ENCODE data around the gene ZDHHC14.

The ZDHHC14 gene

DNA sequence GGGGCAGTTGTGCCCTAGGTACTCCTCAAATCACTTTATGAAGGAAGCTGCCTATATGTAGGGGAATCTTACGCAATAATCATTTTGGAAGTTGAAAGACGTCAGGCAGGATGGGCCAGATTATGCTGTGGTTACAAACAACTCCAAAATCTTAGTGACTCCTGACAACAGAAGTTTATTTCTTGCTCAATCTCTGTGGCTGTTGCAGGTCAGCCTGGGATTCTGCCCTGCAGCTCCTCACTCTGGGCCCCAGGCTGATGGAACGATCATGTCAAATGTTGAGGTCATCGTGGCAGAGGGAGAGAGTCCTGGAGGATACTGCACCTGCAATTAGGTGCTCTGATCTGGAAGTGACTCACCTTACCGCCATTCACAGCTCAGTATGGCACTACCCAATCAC, 88.4 kb downstream of the ZDHHC14 start:
- no peak for DNase-seq

DNA sequence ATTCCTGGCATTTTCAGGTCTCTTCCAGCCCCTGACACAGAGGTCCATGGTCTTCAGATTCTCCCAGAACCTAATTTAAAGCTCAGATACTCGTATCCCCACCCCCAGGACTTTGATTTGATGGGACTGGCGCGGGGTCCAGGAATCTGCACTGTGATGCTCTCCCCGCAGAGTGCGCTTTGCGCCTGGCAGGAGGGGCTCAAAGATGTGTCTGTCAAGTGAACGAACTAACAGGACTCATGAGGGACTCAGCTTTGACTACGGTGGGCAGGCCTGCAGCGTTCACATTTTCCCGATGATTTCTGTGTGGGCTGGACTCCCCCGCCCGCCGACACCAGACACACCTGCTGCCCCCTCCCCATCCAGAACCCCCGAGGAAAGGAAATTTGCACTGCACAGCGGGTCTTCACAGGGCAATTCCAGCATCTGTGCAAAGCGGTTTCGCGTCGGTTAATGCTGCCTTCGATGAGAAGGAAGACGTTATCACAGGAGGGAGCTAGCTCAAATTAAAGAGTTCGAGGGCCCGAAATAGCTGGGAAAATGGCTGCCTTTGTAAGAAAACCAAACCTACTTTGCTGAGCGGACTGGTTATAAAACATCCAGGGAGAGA, 90.2 kb downstream of the ZDHHC14 start:
- no peak for DNase-seq

GRCh38 chr6:157471895-157472686, 91.1 kb downstream of the ZDHHC14 start:
- DNase-seq, result no peak

GRCh38 chr6:157476797-157477196, 95.8 kb downstream of the ZDHHC14 start:
- DNase-seq, result no peak

DNA sequence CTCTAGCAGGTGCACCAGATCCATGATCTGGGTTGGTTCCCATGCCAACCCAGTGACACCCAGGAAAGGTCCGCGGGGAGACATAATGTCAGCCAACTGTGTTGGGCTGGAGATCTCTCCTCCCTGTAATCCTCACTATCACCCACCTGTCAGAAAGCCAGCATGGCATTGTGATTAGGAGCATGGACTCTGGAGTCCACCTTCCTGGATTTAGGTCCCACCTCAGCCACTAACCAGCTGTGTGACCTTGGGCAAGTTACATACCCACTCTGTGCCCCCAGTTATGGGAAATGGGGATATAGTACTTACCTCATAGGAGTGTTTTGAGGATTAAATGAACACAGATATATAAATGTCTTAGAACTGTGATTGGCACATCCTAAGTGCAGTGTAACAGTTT, 97.9 kb downstream of the ZDHHC14 start:
- no peak for DNase-seq

DNA sequence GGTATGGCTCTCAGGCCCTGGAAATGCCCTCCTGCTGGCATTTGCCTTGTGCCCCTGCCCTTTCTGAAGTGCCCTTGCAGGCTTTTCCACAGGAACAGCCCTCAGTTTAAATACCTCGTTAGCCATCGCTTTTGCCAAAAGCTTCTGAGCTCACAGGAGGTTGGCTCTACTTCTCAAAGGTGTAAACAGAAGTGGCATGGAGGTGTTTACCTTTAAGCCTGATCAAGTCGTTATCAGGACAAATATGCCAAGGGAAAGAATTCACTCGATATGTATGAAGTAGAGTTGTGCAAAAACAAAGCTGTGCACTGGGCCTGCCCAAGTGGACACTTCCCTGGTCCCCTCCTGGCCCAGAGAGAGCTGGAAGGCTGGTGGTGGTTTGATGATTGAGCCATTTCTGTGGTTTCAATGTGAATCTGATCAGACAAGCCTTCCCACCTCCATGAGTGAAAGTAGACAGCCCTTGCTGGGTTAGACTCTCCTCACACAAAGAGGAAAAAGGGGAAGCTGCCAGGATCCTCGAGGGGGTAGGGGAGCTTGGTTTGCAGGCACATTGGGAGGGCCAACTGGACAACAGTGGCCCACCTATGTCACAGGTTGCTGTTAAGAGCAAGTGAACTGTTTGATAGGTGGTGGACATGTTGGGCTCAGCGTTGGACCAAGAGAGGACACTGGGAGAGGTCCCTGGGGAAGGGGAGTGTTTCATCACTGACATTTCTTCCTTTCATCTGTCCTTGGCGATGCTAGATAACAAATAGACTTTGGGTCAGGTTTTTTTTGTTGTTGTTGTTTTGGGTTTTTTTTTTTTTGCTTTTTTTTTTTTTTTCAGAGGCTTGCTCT, 98.7 kb downstream of the ZDHHC14 start:
- no peak for DNase-seq

DNA sequence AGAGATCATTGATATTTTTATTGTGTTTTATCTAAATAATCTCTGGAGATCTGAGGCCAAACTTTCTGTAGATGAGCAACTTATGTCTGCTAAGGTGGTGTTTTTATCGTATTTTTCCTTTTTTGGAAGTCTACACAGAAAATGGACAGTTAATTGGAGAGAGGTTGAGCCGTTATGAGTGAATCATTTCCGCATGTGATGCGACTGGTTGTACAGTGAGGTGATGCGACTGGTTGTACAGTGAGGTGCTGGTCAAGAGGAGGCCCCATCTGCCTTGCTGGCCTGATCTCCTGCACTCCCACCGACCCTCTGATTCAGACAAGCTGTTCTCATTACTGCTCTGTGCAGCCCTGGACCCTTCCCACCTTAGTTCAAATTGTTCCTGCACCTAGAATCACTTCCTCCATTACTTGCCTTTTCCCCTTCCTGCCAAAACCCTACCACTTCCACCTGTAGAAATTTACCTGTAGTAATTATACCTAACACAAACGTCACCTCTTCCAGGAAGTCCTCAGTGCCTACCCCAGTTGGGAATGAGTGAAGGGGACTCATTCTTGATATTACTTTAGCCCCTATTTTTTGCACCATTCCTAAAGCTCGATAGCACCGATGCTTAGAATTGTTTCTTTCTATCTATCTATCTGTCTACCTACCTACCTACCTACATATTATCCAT, 100.3 kb downstream of the ZDHHC14 start:
- no peak for DNase-seq

DNA sequence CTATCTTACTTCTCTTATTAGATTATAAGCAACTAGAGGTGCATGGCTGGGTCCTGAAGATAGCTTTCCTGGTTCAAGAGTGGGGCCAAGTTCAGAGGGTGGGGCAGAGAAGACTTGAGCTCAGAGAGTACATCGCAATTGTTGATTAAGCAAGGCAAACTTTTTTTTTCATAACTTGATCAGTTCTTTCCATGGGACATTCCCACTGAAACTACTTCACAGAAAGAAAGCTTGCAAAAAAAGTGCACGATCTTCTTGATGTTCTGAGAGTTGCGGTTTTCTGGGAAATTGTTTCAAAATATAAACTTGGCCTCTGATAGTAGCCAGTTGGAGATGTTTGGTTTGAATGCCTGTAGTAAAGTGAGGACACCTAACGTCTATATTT, 100.9 kb downstream of the ZDHHC14 start:
- DNase-seq, result no peak

GRCh38 chr6:157483770-157484169, 102.8 kb downstream of the ZDHHC14 start:
- no peak for DNase-seq

- DNase-seq, result no peak
Measured at GRCh38 chr6:157484181-157484580, 103.2 kb downstream of the ZDHHC14 start.

GRCh38 chr6:157486572-157486971, 105.6 kb downstream of the ZDHHC14 start:
- DNase-seq, result no peak

DNA sequence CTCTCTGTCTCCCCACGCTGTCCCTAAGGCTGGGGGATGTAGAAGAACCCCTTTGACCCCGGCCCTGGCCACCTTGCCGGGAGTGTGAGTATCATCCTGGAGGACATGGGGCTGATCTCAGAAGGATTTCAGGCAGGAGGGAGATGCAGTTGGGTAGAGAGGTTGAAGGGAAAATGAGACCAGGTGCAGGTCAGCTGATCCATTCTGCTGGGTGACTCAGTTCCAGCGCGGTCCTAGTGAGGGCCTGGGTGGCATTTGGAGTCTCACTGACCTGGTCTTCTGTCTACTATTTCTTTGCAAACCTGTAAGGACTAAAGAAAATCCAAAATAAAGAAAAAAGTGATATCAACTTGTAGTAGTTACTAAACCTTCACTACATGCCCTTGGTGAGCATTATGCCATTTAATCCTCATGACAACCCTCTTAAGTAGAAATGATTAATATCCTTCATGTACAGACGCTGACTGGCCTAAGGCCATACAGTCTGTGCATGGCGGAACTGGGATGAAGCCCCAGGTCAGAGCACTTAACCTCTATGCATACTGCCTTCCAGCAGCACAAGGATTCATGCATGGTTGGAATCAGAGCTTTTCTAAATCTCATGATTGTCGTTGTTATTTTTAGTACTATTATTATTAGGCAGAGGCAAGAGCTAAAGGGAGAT, 106.3 kb downstream of the ZDHHC14 start:
- DNase-seq, result no peak

GRCh38 chr6:157488058-157488457, 107.1 kb downstream of the ZDHHC14 start:
- no peak for DNase-seq

GRCh38 chr6:157488716-157489118, 107.7 kb downstream of the ZDHHC14 start:
- no peak for DNase-seq

GRCh38 chr6:157490611-157491269, 109.8 kb downstream of the ZDHHC14 start:
- DNase-seq, result no peak

DNA sequence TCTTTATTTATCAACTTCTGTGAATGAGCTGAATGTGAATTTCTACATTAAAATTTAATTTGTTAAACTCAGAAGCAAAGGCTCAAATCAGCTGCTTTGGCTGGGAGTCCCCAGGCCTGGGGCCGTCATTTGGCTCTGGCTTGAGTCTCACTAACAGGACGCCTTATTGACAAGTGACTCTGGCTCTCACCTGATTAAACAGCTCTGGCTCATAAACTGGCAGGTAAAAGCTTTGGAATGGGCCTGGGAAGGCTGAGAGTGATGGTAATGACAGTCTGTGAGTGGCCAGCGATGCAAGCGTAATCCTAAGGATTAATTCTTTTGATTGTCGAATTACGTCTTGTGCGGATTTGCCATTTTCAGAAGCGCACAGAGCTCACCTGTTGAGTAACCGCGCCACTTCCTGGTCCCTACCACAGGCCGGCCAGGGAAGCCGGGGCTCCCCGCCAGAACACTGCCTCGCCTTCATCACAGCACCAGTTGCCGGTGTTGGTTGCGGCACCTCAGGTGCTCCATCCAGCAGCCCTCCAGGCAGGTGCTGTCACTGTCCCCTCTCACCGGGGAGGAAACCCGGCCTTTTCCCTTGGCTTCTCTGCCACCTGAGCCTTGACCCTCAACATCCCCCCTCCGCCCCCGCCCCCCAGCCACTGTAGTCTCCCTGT, 110.7 kb downstream of the ZDHHC14 start:
- DNase-seq, result no peak

- DNase-seq, result no peak
Measured at GRCh38 chr6:157492249-157492648, 111.3 kb downstream of the ZDHHC14 start.

DNA sequence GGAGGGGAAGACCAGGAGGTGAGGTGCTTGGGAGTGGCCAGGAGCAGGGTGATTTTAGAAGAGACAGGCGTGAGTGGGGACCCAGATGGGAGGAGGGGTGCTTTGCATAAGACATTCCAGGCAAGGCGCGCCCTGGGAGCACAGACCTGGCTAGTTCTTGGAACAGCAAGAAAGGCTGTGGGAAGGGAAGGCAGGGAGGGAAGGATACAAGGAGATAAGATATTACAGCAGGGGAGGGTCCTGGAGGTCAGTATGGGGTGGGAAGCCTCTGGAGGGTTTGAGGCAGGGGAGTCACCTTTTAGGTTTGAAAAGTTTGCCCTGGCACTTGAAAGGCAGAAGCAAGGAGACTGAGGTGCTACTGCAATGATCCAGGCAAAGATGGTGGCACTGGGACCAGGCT, 111.8 kb downstream of the ZDHHC14 start:
- no peak for DNase-seq

GRCh38 chr6:157493173-157493572, 112.2 kb downstream of the ZDHHC14 start:
- no peak for DNase-seq

- no peak for DNase-seq
Measured at GRCh38 chr6:157493576-157493975, 112.6 kb downstream of the ZDHHC14 start.

DNA sequence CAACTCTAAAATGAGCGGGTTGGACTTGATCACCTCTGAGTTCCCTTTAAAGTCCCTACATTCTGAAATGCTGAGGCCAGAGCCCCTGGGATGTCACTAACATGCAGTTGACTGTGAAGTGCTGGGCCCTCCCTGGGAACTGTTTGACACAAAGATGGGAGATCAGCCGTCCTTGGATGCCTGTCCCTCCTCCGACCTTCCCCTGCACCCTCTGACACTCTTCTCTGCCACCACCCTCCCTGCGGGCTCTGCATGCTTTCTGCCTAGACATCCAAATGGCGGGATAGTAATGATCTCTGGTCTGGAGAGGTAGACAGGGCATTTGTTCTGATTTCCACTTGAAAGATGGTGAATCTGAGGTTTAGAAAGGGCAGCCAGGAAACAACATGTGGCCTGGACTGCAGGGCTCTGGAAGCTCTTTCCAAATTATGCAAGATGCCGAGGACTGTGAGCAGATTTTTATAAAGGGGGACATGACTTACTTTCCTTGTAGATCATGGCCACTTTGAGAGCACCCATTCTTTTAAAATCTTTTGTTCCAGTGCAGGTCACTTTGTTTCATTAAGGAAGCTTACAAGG, 113.2 kb downstream of the ZDHHC14 start:
- DNase-seq, result no peak

All from stimulated activated naive CD4-positive, alpha-beta T cell treated with Interleukin-2 at 50 U/mL for 16 hours (primary cell).